HG02970 (cell line): Measurements from ENCODE around the gene TBXAS1.

ENCODE experiments used
- ATAC-seq: cut with Tn5 transposase; IDR thresholded peaks from one replicate; pipeline ENCODE4 v1.9.1; 2021; ENCODE audit warnings: mild to moderate bottlenecking, moderate library complexity, moderate number of reproducible peaks; ENCODE audit not compliant: unreplicated experiment, low FRiP score

The TBXAS1 gene

GRCh38 chr7:139941421-139941820, 112.4 kb downstream of the TBXAS1 start:
- no peak for ATAC-seq

GRCh38 chr7:139941866-139942265, 112.8 kb downstream of the TBXAS1 start:
- no peak for ATAC-seq

DNA sequence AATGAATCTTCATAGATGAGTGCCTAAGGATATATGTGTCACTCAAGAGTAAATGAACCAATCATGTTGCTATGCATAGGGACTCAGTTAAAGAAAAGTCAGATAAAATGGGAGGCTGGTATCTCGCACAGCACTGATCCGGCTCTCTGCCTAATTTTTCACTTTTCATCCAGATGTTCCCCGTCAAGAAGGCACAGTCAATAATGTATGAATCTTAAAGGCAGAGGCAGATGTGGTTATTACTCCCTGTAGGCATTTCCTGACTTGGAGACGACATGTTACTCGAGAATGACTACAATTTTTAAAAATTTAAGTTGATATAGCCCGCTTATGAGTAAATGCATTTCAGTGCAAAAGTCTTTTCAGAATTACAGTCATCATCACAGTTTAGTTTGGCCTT, 113.6 kb downstream of the TBXAS1 start:
- no peak for ATAC-seq

GRCh38 chr7:139943401-139943800, 114.3 kb downstream of the TBXAS1 start:
- no peak for ATAC-seq

DNA sequence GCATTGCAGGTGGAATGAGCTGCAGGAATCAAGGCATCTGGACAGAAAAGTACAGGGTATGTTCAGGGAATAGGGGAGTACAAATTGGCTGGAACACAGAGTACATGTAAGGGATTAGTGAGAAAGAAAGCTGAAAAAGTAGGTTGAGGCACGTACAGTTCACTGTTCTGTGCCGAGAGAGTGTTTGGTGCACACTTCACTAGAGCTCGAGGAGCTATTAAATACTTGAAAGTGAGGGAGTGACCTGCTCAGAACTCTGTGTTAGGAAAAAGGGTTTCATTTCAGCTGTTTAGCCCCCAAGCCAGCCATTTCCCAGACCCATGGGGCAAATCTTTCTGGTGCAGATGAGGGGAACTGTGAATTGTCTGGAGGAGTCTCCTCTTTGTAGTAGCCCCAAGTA, 115.2 kb downstream of the TBXAS1 start:
- ATAC-seq, result no peak

- ATAC-seq, result no peak
Observed at GRCh38 chr7:139946533-139946932, 117.5 kb downstream of the TBXAS1 start.

- no peak for ATAC-seq
Observed at GRCh38 chr7:139947021-139947420, 118.0 kb downstream of the TBXAS1 start.

GRCh38 chr7:139948167-139948566, 119.1 kb downstream of the TBXAS1 start:
- ATAC-seq, result no peak

- ATAC-seq, result no peak
Observed at GRCh38 chr7:139948587-139949335, 119.7 kb downstream of the TBXAS1 start.

- ATAC-seq, result no peak
Observed at GRCh38 chr7:139949629-139950028, 120.6 kb downstream of the TBXAS1 start.

- ATAC-seq, result no peak
Observed at GRCh38 chr7:139950881-139951525, 121.9 kb downstream of the TBXAS1 start.

DNA sequence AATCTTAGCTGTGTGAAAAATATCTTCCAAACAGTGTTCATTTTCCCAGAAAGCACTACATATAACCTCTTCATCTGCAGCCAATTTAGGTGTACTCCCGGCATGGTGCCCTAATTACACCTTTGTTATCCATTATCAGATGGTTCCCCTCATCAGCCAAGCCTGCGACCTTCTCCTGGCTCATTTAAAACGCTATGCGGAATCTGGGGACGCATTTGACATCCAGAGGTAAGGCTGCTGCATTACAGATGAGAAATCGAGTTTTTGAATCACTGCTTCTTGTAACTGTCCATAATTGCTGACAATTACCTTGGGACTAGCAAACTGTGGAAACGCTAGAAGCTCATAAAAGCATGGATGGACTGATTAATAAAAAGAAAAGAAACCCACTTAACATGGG, 124.2 kb downstream of the TBXAS1 start:
- ATAC-seq, result no peak

DNA sequence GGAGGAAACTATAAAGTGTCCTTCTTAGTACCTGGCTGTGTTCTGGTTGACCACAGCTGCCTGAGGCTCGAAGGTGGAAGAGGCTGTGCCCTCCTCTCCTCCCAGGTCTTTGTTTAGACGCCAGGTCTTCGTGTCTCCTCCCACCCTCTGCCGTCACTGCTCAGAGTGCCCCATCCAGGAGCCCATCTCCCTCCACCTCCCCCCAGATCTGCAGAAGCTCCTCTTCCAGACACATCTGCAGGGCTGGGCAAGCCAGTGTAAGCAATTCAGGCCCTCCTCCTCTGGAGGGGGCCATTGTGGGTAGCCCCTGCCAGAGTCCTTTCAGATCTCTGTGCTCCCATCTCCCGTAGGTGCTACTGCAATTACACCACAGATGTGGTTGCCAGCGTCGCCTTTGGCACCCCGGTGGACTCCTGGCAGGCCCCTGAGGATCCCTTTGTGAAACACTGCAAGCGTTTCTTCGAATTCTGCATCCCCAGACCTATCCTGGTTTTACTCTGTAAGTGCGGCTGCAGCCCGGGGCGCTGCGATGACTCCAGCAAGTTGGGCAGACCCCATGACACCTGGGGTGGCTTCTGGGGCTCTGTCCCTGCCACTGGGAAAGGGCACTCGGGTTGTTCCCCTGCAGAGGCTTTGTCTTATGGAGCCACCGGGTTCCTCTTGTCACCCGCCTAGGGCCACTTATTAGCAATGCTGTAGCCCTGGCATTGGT, 126.2 kb downstream of the TBXAS1 start:
- ATAC-seq, result no peak

GRCh38 chr7:139958599-139959284, 129.7 kb downstream of the TBXAS1 start:
- ATAC-seq, result no peak

DNA sequence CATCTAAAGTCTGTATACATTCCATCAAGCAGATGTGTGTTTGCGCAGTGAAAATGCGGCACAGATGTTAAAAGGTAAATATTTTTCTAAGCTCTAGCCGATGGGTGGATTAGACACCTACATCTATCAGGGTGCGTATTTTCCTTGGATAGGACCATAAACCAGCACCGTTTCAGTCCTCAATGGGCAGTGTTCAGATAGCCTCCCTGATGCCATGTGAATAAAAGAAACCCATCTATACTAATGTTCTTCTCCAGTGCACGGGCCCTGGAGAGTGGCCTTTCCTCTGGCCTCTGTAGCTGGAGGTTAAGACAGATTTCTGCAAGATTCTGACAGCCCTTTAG, 130.2 kb downstream of the TBXAS1 start:
- ATAC-seq, result no peak

DNA sequence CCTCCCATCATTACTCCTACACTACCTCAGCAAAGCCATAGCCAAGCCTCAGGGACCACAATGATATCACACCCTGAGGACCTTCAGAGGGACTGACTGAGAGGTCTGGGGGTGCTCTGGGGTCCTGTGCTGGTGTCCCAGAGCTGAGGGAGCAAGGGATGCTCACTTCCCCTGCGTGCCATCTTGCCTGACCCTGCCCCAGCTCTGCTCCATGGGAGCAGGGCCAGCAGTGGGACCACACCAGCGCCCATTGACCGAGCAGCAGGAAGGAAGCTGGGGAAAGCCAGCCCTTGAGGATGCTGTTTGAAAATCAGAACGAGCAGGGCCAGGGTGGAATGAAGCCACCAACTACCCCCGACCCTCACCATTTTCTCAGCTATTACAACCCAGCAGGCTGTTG, 130.7 kb downstream of the TBXAS1 start:
- no peak for ATAC-seq

DNA sequence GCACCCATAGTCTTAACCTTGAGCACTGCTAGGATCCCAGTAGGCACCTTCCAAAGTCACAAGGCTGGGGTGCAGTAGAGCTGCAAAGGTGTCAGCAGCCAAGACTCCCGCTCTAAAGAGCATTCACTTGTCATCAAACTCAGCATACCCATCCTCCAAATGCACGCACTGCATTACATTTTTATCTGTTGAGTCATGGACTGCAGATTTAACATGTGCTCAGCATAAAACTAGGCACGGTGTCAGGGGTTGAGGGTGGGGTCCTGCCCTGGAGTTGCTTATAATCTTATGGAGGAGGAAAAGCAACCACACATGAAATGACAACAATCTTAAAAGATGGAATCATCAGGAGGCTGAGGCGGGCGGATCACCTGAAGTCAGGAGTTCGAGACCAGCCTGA, 131.1 kb downstream of the TBXAS1 start:
- ATAC-seq, result no peak

GRCh38 chr7:139965942-139966628, 137.0 kb downstream of the TBXAS1 start:
- ATAC-seq, result no peak

- no peak for ATAC-seq
Observed at GRCh38 chr7:139966949-139967348, 137.9 kb downstream of the TBXAS1 start.

- no peak for ATAC-seq
Observed at GRCh38 chr7:139968931-139969330, 139.9 kb downstream of the TBXAS1 start.

GRCh38 chr7:139972029-139972428, 143.0 kb downstream of the TBXAS1 start:
- no peak for ATAC-seq
